Iris pigment epithelial cell (primary cell): Measurements from ENCODE around the gene HLA-F.

Source experiments
- DNase-seq: peaks from one replicate; pipeline ENCODE4 v3.0.0-alpha.2; 2011; ENCODE audit warnings: low read depth

HLA-F gene

DNA sequence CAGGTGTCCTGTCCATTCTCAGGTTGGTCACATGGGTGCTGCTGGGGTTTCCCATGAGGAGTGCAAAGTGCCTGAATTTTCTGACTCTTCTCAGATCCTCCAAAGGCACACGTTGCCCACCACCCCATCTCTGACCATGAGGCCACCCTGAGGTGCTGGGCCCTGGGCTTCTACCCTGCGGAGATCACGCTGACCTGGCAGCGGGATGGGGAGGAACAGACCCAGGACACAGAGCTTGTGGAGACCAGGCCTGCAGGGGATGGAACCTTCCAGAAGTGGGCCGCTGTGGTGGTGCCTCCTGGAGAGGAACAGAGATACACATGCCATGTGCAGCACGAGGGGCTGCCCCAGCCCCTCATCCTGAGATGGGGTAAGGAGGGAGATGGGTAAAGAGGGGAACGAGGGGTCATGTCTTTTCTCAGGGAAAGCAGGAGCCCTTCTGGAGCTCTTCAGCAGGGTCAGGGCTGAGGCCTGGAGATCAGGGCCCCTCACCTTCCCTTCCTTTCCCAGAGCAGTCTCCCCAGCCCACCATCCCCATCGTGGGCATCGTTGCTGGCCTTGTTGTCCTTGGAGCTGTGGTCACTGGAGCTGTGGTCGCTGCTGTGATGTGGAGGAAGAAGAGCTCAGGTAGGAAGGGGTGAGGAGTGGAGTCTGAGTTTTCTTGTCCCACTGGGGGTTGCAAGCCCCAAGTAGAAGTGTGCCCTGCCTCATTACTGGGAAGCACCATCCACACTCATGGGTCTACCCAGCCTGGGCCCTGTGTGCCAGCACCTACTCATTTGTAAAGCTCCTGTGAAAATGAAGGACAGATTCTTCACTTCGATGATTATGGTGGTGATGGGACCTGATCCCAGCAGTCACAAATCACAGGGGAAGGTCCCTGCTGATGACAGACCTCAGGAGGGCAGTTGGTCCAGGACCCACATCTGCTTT, 2.0 kb downstream of the HLA-F start:
- DNase-seq: no peak

DNA sequence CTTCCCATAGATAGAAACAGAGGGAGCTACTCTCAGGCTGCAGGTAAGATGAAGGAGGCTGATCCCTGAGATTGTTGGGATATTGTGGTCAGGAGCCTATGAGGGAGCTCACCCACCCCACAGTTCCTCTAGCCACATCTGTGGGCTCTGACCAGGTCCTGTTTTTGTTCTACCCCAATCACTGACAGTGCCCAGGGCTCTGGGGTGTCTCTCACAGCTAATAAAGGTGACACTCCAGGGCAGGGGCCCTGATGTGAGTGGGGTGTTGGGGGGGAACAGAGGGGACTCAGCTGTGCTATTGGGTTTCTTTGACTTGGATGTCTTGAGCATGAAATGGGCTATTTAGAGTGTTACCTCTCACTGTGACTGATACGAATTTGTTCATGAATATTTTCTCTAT, 2.8 kb downstream of the HLA-F start:
- no peak for DNase-seq

DNA sequence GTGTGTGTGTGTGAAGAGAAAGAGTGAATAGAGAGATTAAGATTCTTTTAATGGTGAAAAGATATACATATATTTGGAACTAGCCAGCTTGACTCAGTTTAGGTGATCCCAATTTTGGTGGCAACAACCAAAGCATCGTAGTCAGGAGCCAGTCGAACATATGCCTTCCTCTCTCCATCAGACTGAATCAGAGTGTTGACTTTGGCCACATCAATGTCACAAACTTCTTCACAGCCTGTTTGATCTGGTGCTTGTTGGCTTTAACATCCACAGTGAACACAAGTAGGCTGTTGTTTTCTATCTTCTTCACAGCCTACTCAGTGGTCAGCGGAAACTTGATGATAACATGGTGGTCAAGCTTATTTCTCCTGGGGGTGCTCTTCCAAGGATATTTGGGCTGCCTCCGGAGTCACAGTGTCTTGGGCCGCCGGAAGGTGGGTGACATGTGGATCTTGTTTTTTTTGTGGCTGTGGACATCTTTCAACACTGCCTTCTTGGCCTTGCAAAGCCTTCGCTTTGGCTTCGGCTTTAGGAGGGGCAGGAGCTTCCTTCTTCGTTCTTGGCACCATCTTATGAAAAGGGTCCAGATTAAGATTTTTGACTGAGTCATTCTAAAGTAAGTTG, 3.4 kb downstream of the HLA-F start:
- DNase-seq: no peak

DNA sequence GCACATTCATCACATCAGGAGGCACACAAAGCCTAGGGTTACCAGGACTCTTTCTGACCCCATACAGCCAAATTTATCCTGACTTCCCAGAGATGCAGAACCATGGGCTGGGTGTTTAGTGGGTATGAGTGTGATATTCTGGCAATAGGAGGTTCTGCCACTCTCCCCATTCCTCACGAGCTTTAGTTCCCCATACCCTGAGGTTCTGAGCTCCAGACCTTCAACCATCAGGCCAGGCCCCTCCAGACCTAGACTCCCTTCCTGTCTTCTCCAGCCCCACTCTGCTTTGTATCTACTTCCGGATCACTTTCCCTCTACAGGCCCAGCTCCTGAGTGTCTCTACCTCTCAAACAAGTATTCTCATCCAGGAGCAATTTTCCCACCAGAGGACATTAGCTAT, 4.4 kb downstream of the HLA-F start:
- no peak for DNase-seq

DNA sequence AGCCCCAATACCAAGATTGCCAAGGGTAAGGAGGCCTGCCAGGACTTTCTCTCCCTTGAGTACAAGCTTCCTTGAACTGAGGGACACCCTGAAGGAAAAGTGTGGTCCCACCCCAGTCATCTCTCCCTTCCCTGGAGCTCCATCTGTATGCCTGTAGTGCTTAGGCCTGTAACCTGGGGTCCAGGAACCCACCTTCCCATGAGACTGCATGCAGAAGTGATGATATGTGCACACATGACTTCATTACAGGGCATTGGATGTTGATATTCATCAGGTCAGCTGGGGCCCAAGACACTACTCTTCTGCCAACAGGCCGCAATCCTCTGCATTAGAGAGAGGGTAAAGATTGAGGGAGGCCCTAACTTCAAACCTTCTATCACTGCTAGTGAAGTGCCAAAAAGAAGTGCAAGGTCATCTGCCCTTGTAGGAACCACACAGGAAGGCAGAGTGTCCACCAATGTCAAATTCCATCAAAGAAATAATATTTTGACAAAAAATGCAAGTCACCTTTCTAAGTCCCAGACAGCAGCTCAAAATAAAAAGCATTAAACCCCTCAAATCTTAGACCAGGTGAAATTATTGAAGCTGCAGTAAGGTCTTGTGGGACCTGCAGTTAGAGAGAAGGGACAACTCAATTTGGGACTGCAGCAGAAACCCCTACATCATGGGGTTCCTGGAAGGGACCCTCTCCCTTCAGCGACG, 5.1 kb downstream of the HLA-F start:
- DNase-seq: no peak

DNA sequence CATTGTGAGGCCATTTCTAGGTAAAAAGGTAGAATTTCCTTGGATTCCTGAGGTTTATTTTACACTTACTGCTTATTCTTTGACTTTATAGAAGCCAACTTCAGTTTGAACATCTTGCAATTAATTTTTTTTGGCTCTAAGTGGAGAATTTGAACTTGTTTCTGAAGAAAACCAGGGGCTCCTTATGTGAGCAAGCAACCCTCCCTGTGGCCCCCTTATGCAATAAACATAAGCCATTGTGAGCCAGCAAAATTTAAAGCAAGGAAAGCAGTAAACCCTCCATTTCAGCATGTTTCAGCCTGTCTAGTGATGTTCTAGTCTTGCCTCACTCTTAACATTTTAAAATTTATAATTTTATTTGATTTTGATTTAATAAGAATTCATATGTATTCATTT, 5.6 kb downstream of the HLA-F start:
- no peak for DNase-seq

DNA sequence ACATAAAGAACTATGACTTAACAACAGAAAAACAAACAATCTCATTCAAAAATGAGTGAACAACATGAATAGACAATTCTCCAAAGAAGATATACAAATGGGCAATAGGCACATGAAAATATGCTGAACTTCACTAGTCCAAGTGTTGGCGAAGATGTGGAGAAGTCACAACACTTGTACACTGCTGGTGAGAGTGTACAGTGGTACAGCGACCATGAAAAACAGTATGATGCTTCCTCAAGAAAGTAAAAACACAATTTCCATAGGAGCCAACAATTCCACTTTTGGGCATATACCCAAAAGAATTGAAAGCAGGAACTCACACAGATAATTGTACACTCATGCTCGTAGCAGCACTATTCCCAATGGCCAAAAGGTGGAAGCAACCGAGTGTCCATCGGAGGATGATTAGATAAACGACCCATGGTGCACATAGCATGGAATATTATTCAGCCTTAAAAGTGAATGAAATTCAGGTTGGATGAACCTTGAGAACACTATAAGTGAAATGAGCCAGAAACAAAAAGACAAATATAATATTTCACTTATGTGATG, 6.6 kb downstream of the HLA-F start:
- no peak for DNase-seq

DNA sequence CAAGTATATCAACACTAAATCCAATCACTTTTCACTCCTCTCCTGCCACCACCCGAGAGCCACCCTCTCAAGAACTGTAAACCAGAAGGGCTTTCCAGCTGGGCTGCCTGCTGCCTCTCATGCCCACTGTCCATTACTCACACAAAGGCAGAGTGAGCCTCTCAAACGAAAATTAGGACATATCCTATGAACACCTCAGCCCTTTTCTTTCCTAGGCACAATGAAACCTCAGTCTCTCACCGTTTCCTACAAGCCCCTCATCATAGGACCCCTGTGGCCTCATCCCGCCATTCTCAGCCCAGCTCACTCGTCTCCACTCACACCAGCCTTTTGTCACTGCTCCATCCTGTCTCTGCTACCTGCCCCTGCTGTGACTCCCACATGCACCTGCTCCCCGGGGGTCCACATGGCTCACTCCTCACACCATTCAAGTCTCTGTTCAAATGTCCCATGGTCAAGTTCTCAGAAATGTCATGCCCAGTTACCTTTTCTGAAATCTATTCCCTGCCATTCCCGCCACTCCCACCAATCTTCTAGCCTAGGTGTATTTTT, 7.4 kb downstream of the HLA-F start:
- DNase-seq: no peak

DNA sequence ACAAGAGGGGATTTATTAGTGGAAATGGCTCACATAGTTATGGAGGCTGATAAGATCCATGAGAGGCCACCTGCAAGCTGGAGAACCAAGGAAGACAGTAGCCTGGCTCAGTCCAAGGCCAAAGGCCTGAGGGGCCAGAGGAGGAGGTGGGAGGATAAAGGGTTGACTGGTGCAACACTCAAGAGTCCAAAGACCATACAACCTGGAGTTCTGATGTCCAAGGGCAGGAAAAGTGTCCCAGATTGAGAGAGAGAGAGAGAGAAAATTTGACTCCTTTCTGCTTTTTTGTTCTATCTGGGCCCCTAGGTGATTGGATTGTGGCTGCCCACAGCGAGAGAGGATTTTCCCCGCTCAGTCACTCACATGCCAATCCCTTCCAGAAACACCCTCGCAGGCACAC, 8.0 kb downstream of the HLA-F start:
- DNase-seq: no peak

DNA sequence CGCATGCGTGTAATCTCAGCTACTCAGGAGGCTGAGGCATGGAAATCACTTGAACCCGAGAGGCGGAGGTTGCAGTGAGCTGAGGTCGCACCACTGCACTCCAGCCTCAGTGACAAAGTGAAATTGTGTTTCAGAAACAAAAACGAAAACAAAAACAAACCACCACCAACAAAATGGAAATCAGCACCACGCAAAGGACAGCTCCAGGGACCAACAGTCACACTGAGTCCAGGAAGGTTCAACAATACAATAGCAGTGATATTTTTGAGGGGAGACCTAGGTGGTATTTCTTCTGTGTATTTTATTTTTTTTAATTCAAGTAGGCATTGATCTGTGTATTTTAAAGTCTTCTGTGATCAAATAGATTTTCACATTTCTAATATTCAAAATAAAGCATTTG, 9.8 kb downstream of the HLA-F start:
- no peak for DNase-seq

DNA sequence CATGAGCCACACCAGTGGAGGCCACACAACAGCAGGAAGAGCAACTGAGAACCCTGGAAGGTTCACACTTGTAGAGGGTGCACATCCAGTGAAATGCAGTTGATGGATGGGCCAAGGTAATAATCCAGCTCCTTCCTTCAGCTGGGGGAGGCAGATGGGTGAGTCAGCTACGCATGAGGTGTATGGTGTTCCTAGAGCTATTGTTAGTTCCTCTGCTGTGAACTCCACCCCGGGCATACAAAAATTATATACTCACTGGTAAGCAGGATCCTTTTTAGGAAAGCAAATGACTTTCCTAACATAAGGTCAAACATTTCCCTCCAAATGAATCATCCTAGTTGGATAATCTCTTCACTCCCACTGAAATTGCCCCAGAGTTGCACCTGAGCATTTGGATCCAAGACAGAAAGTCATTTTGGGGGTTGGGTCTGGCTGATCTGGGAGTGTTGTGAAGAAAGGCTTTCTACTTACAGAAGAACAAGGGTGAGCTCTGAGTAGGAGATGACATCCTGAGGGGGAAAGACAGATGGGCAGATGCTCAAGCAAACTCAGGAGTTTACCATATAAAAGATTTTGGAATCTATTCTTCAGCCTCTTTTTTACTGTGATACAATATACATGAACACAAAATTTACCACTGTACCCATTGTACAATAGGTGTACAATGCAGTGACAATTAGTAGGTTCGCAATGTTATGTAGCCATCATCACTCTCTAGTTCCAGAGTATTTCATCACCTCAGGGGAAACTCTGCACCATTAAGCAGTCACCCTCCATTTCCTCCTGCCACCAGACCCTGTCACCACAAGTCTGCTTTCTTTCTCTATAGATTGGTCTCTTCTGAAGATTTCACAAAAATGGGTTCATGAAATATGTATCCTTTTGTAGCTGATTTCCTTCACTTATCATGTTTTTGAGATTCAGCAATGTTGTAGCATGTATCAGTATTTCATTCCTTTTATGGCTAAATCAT, 11.1 kb downstream of the HLA-F start:
- DNase-seq: no peak

DNA sequence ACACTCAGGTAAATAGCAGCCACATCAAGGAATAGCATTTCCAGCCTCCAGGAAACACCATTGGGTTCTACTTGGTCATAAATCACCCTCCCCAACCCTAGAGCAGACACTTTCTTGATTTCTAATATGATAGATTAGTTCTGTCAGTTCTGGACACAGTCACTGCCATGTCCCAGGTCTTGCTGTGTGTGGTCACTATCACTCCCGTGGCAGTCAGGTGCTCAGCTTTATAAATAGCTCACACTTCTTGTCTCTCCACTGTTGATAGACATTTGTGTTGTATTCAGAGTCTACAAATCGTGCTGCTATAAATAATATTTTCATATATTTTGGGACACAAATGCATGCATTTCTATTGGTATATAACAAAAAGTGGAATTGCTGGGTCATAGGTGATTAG, 13.3 kb downstream of the HLA-F start:
- no peak for DNase-seq

DNA sequence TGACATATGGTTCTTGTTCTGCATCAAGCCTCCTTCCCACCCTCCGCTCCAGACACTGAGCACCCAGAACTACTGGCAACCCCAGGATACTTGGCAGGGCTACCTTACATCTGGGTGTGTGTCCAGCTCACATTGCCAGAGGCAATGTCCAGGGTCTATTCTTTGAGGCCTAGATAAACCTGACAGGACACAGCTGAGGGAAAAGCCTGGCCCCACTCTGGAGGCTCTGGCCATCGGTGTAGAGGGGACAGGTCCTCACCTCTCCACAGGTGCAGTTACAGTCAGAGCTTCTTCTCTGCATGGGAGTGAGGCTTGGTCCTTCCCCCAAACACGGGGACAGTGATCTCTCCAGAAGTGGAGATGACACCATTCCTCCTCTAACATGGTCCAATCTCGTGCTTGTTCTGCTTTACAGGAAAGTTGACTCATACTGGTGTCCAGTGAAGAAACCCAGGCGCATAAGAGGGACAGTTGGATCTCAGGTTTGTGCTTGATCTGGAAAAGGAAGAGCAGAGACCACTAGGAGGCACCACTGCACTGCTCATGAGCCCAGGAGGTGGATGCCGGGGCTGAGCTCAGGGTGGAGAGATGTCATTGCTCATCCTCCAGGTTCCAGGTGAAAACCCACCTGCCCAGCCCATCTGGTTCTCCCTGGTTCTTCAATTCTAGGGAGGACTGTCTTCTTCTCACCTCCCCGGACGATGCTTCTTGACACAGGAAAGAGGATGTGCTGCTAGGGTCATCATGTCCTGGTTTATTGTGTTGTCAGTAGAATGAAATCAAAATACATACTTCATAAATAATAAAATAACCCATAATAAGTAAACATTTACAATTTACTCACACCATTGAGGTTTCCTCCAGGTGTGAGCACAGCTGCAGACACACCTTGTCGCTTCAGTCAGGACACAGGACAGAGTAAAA, 14.7 kb downstream of the HLA-F start:
- DNase-seq: peak; percentile 78

DNA sequence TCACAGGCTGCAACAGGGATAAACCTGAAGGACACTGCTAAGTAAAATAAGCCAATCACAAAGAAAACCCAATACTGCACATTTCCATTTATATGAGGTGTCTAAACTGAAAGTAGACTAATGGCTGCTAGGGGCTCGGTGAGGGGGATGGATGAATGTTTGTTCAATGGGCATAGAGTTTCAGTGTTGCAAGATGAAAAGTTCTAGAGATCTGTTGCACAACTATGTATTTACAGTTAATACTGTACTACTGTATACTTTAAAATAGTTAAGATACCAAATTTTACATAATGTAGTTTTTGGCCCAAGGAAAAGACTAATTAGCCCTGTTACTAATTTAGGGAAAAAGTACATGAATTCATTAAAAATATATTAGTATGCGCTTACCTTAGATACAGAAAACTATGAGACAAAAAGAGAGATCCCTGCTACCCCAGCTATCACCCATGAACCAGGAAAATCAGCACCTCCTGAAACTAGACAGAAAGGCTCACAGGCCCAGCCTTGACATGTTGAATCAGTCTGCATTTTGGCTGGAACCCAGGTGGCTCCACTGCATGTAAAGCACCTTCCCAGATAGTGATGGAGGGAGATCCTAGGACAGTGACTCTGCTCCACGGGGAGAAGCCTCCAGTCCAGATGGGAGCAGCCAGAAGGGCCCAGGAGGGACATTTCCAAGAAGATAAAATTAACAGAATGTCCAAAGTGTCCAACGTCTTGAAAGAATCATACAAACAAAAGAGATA, 16.1 kb downstream of the HLA-F start:
- no peak for DNase-seq

DNA sequence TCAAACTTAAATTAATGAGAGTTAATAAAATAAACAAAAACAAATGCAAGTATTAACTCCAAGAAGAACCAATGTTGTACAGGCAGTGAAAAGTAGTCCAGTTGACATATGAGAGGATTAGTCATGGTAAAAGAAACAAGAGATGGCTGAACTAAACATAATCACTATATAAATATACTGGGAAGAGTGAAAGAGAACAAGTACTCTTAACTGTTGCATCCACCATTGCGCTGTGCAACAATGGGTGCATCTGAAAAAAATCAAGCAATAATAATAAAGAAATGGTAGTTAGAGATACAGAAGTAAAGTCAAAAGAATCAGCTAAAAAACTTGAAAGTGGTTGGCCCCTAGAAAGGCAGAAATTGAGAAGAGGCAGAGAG, 16.6 kb downstream of the HLA-F start:
- no peak for DNase-seq

DNA sequence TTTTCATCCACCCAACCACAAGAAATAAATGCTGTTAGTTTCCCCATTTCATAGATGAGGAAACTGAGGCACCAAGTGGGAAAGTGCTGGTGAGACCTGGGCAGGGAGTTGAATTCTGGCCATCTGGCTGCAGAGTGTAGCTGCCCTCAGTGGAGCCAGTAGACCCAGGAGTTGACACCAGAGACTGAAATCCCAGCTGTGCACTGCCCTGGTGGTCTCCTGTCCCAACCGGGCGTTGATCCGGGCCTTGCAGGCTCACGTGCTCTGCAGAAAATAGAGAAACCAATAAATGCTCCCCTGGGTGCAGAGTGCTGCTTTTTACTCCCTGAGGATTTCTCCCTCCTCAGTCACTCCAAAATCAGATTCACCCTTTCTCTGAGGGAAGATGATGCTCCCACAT, 18.4 kb downstream of the HLA-F start:
- DNase-seq: no peak

DNA sequence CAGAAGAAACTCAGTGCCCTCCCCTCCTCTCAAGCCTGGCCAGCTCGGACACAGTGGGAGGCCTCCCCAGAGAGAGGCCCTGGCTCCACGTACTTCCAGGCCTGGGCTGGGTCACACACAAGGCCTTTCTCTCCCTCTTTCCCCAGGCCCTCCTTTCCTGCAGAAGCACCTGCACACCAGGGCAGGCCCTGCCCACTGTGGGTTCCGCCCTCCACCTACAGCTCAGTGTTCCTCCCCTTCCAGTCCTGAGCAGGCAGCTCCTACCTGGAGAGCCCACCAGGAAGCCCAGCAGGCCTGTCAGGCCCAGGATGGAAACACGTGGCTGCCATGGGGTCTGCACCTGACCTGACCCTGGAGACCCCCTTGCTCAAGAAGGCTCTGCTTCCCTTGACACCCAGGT, 18.9 kb downstream of the HLA-F start:
- no peak for DNase-seq

DNA sequence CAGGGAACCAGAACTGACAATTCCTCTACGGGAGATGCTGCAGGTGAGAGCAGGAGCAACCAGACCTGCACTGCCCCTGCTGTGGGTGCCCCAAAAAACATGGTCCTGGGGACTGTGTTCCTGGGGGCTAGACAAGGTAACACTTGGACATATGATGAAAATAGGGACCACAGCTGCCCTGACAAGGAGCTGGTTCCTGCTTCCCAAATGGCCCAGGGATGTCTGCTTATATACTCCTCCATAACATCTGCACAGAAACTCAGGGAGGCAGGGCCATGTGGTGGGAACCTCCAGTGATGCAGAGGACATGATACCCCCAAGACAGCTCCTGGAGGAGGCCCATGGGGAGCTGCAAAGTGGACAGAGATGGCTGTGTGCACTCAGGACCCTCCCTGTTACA, 19.8 kb downstream of the HLA-F start:
- no peak for DNase-seq

DNA sequence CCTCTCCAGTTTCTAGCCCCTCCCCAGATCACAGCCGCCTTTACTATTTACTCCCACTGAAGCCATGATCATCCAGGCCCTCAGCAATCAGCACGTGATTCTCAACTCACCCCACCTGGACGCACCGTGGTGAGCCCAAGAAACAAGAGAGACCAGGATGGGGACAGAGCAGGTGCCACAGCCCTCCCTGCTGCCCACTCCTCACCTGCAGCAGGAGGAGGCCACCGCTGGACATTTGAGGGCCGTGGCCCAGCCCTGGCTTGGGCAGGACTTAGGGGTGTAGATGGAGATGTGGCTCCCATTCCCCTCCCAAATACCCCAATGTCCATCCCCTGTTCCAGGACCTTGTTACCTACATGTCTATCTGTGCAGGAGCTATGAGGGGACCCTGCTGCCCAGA, 20.3 kb downstream of the HLA-F start:
- no peak for DNase-seq

DNA sequence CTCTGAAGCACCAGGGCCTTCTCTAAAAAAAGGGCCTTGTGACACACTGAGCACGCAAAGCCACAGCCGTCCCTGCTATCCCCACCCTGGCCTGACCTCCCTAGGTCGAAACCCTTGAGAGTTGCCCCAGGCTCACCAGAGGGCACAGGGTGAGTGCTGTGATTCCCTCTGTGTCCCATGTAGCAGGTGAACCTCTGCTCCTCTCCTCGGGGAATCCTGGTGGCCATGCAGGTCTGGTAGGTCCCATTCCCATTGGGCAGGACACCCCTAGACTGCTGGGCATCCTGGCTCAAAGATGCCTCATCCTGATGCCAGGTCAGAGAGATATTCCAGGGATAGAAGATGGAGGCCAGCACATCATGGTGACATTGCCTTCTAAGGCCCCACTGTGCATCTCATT, 20.9 kb downstream of the HLA-F start:
- DNase-seq: no peak
